H7 (cell line): Measurements from ENCODE around the gene FGFRL1. TPM values are rescaled to one million over a fixed set of nuclear protein-coding genes. Genes with fewer than 3 reads are reported as not detected.
A peak's percentile ranks its signal among the peaks of the same experiment; 100 is the strongest.

Source experiments
- DNase-seq: peaks from one replicate; pipeline ENCODE4 v3.0.0; 2012
- H3K27me3 ChIP-seq: 2 replicates; pipeline ENCODE4 v1.6.0; 2011; ENCODE audit warnings: mild to moderate bottlenecking, low read length; ENCODE audit not compliant: control insufficient read depth, insufficient read depth
- H3K36me3 ChIP-seq: replicated peaks from 2 replicates; pipeline ENCODE4 v1.5.1; 2011; ENCODE audit warnings: low read length; ENCODE audit not compliant: control insufficient read depth, insufficient read depth
- H3K4me3 ChIP-seq: 2 replicates; pipeline ENCODE4 v1.5.1; 2011; ENCODE audit warnings: low read depth, mild to moderate bottlenecking, control low read depth, low read length, moderate library complexity; ENCODE audit not compliant: insufficient read depth
- total RNA-seq: library from RNA; depleted of rRNA; stranded (reverse); fragments of >200 nt; shearing (Covaris generic); gene quantifications from 2 replicates; pipeline ENCODE4 v1.2.3, GENCODE V29; 2014

Gene FGFRL1
- total RNA-seq, 1 experiment from 2014 or later, result 39.1 TPM

- Histone ChIP-seq H3K36me3 (no peaks in the 10 kb centered on the region), H3K4me3 (no peak overlapping the region), H3K27me3 (peaks cover 4% of the 10 kb centered on the region; the same call in 1 of the 2 replicates)
- peak; percentile 42 for DNase-seq
Measured at GRCh38 chr4:1056671-1057402, 45.4 kb downstream of the FGFRL1 start.

DNA sequence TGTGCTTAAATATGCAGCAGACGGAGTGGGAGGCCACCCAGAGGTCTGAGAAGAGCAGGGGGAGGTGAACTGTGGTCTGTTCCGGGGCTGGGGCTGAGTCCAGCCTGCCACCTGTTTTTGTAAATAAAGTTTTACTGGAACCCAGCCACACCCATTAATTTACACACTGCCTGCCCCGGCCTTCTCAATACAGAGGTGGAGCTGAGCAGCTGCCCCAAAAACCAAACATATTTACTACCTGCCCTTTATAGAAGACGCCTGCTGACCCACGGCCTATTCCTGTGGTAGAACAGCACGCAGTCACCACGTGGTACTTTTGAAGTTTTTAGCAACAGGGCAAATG is 45.9 kb downstream of the FGFRL1 start:
- Histone ChIP-seq H3K4me3 (no peak overlapping the region), H3K36me3 (no peaks in the 10 kb centered on the region), H3K27me3 (peaks cover 4% of the 10 kb centered on the region; the same call in 1 of the 2 replicates)
- DNase-seq, result no peak

DNA sequence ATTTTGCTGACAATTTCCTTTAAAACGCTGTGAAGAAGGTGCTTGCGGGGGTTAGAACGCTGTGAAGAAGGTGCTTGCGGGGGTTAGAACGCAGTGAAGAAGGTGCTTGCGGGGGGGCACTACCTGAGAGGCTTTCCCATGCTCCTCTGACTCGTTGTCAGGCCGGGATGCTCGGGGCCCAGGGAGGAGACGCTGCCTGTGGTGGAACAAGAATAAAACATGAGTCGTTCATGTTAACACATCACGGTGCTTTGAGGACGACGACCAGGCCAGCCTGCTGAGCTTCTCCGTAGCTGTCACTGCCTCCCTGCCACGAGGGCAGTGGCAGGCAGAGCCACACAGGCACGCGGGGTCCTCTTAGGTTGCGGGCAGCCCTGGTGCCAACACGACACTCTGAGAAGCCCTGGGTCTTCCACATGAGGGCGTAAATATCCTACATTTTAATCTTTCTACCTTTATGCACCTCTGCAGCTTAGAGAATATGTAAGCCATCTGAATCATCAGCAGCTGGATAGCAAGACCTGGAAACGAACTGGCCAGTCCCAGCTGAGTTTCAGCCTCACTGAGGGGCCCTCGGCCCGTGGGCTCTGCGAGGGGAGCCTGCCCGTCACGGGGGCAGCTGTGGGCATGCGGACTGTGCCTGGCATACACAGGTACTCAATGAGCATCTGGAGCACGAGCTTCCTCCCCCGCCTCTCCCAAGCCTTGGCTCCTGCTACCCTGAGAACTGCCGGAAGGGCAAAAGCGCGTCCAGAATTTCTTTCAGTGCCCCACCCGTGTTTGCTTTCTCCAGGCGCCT is 47.0 kb downstream of the FGFRL1 start:
- DNase-seq, result peak; percentile 46
- H3K36me3 ChIP-seq, result no peaks in the 10 kb centered on the region
- H3K27me3 ChIP-seq, result peaks cover 3% of the 10 kb centered on the region; the same call in 1 of the 2 replicates
- no peak overlapping the region for H3K4me3 ChIP-seq

DNA sequence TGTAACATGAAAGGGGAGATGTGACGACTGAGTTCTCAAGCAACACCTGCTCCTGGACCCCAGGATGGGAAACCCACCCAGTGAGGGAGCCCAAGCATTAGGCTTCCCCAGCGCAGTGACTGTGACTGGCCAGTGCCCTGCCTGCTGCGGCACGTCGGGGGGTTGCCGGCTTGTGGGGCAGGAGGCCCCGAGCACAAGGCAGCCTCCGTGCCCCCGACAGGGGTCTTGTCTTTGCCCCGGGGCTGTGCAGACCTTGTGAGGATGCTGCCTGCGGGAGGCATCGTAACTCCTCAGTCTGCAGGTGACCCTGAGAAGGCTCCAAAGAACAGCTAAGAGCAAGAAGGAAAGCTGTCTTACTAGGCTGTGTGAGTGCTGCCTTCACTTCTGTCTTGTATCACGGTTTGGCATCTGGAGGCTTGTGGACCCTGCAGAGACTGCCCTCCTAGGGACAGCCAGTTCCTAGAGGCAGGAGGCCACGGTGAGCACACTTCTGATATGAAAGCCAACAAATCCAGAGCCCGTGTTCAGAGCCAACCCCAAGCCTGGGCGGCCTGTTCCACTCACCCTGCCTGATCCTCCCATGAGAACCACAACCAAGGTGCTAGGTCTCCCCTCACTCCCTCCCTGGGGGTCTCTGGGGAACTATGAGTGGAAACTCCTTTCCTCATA is 47.7 kb downstream of the FGFRL1 start:
- Histone ChIP-seq H3K4me3 (no peak overlapping the region), H3K27me3 (peaks cover 2% of the 10 kb centered on the region; the same call in 1 of the 2 replicates), H3K36me3 (no peaks in the 10 kb centered on the region)
- no peak for DNase-seq

DNA sequence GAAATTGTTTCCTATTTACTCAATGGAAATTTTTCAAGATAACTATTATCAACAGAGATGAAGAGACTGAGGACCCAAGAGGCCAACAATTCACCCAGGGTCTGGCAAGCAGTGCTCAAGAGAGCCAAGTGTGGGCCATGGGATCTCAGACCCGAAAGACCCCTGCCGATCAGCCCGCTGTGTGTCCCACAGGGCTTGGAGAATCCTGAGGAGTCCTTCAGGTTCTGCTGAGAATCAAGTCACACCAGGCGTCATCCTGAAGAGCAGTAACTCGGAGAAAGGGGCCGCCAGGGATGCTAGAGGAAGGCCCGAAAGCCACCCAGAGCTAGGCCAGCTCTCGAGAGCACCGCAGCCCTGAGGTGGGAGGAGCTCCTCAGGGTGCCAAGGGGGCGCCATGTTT is 48.7 kb downstream of the FGFRL1 start:
- H3K4me3 ChIP-seq, result no peak overlapping the region
- H3K27me3 ChIP-seq, result peaks cover 2% of the 10 kb centered on the region; the same call in 1 of the 2 replicates
- peak; percentile 26 for DNase-seq
- no peaks in the 10 kb centered on the region for H3K36me3 ChIP-seq

DNA sequence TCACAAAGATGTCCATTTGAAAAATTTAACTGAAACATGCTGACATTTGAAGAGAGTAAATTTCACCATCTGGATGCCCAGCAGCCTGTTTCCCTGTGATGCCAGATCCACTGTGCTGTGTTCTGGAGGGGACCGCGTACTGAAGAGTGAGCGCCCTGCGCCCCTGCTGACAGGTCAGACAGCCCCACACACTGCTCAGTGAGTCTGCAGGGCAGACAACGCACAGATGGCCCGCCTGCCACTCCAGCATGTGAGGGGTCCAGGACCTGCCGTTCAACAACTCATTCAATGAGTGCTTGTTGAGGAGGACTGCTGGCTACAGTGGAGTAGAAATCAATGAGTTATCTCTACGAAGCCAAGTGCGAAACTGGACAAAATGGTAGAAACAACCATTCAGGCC is 49.2 kb downstream of the FGFRL1 start:
- peak; percentile 17 for DNase-seq
- no peak overlapping the region for H3K4me3 ChIP-seq

DNA sequence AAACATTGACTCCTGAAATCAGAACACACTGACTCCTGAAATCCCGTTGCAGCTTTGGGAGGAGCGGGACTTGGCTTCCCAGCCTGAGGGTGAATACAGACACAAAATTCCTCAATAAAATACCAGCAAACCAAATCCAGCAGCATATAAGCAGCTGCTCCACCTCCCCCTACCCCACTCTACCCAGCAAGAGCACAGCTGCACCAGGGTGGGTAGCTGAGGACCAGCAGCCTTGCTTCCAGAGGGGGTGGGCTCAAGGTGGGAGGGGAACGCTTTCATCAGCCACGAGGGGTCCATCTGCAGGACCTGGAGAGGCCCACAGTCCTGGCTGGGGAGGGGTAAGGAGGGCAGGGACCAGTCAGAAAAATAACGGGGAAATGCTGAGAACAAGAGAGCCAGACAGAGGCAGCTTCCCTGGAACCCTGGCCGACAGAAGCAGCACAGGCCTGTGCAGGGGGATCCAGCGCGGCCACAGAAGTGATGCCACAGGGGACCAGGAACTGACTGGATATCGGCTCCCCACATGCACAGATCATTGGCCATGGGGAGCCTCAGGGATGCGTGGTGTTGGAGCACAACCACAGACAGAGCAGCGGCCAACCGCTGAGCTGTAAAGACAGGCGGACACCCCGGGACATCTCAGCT is 49.8 kb downstream of the FGFRL1 start:
- H3K27me3 ChIP-seq, result no peaks in the 10 kb centered on the region
- H3K36me3 ChIP-seq, result no peaks in the 10 kb centered on the region
- H3K4me3 ChIP-seq, result no peak overlapping the region
- peak; percentile 15 for DNase-seq

More for the DNA sequence above, 49.2 kb downstream of the FGFRL1 start:
- H3K36me3 ChIP-seq, result no peaks in the 10 kb centered on the region
- no peaks in the 10 kb centered on the region; the same call in 1 of the 2 replicates for H3K27me3 ChIP-seq

DNA sequence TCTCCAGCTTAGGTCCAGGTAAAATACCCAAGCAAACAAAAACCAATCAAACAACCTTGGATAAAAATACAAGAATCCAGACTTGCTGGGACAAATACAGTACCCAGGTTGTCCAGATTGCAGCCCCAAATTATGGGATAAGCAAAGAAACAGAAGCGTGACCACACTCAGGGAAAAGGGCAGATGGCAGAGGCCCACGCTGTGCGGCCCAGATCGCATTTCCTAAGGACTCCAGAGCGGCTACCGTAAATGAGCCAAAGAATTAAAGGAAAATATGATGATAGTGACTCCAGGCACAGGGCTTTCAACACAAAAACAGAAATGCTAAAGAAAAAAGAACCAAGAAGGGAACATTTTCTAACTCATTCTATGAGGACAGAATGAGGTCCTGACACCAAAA is 50.3 kb downstream of the FGFRL1 start:
- Histone ChIP-seq H3K27me3 (no peaks in the 10 kb centered on the region), H3K4me3 (no peak overlapping the region), H3K36me3 (no peaks in the 10 kb centered on the region)
- no peak for DNase-seq

DNA sequence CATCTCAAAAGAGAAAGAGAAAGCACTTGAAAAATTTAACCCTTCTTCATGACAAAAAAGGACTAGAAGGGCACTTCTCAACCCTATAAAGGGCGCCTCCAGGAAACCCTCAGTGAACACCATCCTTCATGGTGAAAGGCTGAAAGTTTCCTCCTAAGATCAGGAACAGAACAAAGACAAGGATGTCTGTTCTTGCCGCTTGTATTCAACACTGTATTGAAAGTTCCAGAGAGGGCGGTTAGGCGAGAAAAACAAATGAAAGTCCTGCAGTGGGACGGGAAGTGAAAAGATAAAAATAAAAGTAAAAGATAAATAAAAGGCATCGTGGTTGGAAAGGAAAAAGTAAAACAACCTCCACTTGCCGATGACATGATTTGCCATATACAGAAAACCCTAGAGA is 51.0 kb downstream of the FGFRL1 start:
- no peak for DNase-seq
- Histone ChIP-seq H3K36me3 (no peaks in the 10 kb centered on the region), H3K27me3 (no peaks in the 10 kb centered on the region), H3K4me3 (no peak overlapping the region)

GRCh38 chr4:1065732-1066131 is 54.3 kb downstream of the FGFRL1 start:
- H3K4me3 ChIP-seq, result no peak overlapping the region
- H3K36me3 ChIP-seq, result no peaks in the 10 kb centered on the region
- no peaks in the 10 kb centered on the region for H3K27me3 ChIP-seq
- DNase-seq, result no peak

DNA sequence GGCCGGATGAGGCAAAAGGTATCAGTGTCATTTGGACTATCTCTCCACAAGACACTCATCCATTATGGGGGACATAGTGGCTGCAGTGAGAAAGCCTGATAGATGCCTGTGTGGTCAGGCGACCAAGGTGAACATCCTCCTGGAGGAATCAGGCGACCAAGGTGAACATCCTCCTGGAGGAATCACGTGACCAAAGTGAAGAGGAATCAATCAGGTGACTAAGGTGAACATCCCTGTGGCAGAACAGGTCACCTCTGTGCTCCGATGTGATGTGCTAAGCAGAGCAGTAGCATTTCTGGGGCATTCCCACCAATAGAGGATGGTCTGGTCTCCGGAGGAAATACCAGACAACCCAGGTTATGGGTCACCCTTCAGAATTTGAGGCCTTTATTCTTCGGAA is 58.0 kb downstream of the FGFRL1 start:
- no peak for DNase-seq
- Histone ChIP-seq H3K36me3 (no peaks in the 10 kb centered on the region), H3K27me3 (no peaks in the 10 kb centered on the region), H3K4me3 (no peak overlapping the region)

DNA sequence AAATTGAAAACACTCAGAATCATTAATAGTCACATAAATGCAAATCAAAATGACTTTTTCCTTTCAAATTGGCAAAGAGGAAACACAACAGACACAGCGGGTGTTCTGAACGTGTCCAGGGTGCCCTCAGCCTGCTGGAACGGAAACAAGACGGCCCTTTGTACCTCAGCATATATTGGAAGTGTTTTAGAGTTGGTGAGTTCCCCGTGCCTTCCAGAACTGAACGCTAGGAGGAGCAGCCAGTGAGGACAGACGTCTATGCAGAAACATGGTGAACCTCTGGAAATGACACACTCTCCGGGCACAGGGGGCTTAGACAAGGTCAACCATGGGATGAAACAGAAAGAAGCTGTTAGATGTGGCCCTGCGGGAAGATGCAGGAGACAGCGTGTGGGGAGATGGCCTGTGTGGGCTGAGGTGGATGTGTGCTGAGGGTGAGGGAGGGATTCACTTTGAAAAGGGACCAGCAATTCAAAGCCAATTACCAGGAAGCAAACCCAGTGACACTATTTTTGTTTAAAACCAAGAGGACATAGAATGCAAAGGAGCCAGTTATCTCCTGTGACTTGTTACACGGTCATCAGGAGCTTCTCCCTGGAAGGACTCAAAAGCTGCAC is 61.5 kb downstream of the FGFRL1 start:
- peak; percentile 86 for DNase-seq
- Histone ChIP-seq H3K36me3 (no peaks in the 10 kb centered on the region), H3K27me3 (no peaks in the 10 kb centered on the region), H3K4me3 (no peak overlapping the region)

GRCh38 chr4:1074077-1074476 is 62.7 kb downstream of the FGFRL1 start:
- H3K36me3 ChIP-seq, result no peaks in the 10 kb centered on the region
- DNase-seq, result no peak
- no peaks in the 10 kb centered on the region for H3K27me3 ChIP-seq
- no peak overlapping the region for H3K4me3 ChIP-seq

DNA sequence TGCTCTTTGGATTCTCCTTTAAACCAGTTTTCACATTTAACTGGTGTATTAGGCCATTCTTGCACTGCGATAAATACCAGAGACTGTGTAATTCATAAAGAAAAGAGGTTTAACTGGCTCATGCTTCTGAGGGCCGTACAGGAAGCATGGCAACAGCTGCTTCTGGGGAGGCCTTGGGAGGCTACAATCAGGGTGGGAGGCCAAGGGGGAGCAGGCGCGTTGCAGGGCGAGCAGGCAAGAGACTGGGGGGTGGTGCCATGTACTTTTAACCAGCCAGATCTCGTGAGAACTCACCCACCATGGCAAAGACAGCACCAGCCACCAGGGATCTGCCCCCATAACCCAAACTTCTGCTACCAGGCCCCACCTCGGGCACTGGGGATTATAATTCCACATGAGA is 63.8 kb downstream of the FGFRL1 start:
- Histone ChIP-seq H3K36me3 (no peaks in the 10 kb centered on the region), H3K27me3 (no peaks in the 10 kb centered on the region), H3K4me3 (no peak overlapping the region)
- DNase-seq, result no peak
